Sigmoid colon (tissue), 4 donors: ENCODE measurements around the gene PMP22.

Source experiments
- CTCF ChIP-seq, 4 experiments: fragments of 450-650 bp in 3 of 4; fragments of 200-600 bp in 1 of 4; IDR thresholded peaks; one replicate each; pipeline ENCODE4 v1.5.1; 2016 to 2019; ENCODE audit warnings: antibody characterized with exemption in 4 of 4, mild to moderate bottlenecking in 3 of 4, moderate library complexity in 2 of 4
- EP300 ChIP-seq, 4 donors: sonication (generic); formaldehyde crosslinking; IDR thresholded peaks; one replicate each; pipeline ENCODE4 v1.6.1; 2017; ENCODE audit warnings: antibody characterized with exemption in 4 of 4
- POLR2A ChIP-seq, 2 donors: fragments of 450-650 bp; IDR thresholded peaks; one replicate each; pipeline ENCODE4 v1.6.1; 2016; ENCODE audit warnings: antibody characterized with exemption in 2 of 2, mild to moderate bottlenecking in 2 of 2, moderate library complexity in 2 of 2

DNA sequence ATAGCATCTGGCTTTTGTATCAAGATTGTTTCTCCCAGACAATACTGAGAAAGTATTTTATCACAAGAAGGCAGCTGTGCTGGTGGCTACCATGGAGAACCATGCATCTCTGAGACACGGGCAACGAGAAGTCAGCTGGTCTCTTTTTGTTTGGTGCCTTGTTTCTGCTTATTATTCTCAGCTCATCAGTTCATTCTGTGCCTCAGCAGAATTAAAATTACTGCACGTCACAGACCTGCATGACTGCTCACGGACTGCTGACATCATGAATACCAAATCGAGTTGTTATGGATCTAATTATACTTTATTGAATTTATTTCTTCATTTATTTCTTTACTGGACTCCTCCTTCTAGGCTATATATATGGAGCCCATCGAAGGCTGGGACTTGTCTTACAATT is 19.0 kb upstream of the PMP22 start:
- TF ChIP-seq CTCF (IDR thresholded peaks at IDR 0.05) (no peak), POLR2A (IDR thresholded peaks at IDR 0.05) (no peak), EP300 (IDR thresholded peaks at IDR 0.05) (no peak)
